Hippocampal formation (tissue), 2 donors: ENCODE measurements around the gene CRYBA2.

ENCODE experiments used
- DNase-seq, 2 donors: peaks; one replicate each; lab custom pipeline; 2025; lab: John Stamatoyannopoulos, UW

CRYBA2 gene

GRCh38 chr2:218999021-218999880 is 6.0 kb upstream of the CRYBA2 start:
- DNase-seq = no peak

- DNase-seq = no peak
These were observed 5.3 kb upstream of the CRYBA2 start for GRCh38 chr2:218998414-218999002.

GRCh38 chr2:218997731-218998130 is 4.5 kb upstream of the CRYBA2 start:
- DNase-seq = no peak

DNA sequence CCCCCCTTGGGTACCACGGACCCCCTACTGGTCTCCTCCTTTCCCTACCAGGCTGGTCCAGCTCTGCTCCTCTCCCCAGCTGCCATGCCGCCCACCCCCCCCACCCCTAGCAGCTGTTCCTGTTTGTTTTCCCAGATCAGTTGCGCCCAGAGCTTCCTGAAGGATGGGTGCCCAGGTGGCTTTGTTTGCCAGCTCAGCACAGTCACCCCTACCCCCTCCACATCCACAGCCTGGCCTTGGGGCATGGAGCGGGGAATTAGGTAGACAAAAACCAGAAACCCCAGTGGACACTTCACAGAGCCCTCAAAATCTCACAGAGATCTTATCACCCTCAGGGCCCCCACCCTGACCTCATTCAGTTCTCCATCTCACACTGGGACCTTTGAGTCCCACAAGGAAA is 3.7 kb upstream of the CRYBA2 start:
- peak in 1 of 2 donors; percentile 10 for DNase-seq

DNA sequence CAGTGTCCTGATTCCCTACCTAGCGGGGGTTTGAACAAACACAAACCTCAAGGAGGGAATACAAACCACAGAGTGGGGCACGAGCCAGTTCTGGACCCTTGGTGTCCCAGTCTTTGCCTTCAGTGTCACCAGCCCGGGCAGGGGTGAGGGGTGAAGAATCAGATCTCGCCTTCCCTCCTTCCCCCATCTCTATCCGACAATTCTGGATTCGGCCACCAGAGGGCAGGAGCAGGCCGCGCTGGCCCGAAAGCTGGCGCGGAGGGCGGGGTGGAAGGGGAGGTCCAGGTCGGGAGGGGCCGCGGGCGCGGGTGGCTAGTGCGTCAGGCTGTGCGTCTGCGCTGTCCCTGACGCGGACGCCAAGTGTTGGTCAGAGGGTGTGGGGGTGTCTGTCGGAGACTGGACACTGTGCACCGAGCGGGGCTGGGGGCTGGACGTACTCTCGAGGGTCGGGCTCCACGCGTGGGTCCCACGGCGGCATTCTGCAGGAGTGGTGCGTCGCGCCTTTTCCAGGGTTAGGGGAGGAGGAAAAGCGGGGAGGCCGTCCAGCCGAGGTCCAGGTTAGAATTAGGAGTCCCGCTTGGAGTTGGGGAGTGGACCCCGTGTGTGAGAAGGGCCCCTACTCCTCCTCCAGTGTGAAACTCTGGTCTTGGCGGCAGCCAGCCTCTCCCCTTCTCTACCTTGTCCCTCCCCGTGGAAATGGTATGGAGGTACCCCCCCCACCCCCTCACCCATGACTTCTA is 2.9 kb upstream of the CRYBA2 start:
- peak; percentile 78 to 79 for DNase-seq

- no peak for DNase-seq
These were observed 2.3 kb upstream of the CRYBA2 start for GRCh38 chr2:218995561-218995960.

GRCh38 chr2:218992703-218993344 is 398 bp downstream of the CRYBA2 start:
- DNase-seq = no peak

DNA sequence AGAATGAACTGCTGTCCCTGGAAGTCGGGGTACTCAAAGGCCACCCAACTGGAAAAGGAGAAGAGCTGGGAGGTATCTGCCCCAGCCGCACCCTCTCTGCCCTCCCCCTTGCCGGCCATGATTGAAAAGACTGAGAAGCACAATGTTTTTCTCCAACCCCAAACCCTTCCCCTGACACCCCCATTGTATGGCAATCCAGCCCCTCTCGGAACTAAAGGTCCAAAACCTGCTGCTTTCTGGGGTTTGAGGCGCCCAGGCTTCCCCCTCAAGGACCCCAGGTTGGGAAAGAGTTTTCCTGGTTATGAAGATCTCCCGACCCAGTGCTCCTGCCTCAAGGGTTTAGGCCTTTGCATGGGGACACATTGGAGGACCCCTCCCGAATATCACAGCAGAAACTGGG is 1.0 kb downstream of the CRYBA2 start:
- no peak for DNase-seq

GRCh38 chr2:218991674-218992168 is 1.5 kb downstream of the CRYBA2 start:
- no peak for DNase-seq

DNA sequence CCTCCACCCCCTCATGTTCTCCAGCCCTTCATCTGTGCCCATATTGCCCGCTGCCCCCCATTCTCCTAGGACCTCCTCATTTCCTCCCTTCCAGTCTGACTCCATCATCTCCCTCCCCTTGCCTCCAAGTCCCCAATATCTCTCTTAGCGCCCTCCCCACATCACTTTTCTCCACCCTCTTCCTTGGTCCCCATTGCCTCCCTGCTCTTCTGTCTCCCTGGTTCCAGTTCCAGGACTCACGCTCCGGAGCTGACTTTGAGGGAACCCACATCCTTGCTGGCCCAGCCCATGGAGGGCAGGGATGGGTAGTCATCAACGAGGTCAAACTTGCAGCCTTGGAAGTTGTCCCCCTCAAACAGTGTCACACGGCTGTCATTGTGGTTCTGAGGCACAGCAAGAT is 2.6 kb downstream of the CRYBA2 start:
- DNase-seq = no peak

DNA sequence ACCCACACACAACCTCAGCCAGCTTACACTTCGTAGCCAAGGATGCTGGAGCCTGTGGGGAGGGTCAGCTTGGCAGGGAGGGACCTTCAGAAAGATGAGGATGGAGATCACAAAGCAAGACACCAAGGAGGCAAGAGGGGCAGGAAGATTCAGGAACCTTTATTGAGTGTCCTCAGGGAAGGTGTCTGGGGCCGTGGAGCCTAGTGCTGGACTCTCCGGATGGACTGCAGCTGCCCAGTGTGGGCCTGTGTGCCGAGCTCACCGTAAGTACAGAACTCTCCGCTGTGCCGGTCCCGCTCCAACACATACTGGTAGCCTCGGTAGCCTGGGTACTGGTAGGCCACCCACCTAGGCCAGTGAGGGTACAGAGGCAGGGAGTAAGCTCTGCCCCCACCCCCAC is 3.2 kb downstream of the CRYBA2 start:
- no peak for DNase-seq

- DNase-seq = no peak
These were observed 4.6 kb downstream of the CRYBA2 start for GRCh38 chr2:218988650-218989049.

DNA sequence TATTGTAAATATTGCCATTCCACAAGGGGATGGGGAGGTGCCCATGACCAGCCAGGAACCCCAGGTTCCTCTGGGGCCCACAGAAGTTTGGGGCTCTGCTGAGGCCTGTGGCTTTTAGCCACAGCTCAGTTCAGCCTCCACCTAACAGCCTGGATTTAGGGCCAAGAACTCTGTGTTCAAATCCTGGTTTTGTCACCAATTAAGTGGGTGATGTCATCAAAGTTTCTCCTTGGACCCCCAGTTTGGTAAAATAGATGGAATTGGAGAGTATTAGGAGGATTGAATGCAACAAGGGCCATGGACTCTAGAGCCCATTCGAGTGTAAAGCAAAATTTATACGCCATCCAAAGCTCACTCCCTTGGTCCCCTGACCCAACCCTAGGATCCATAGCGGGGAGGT is 5.1 kb downstream of the CRYBA2 start:
- no peak for DNase-seq

GRCh38 chr2:218986148-218986761 is 7.0 kb downstream of the CRYBA2 start:
- DNase-seq = no peak

DNA sequence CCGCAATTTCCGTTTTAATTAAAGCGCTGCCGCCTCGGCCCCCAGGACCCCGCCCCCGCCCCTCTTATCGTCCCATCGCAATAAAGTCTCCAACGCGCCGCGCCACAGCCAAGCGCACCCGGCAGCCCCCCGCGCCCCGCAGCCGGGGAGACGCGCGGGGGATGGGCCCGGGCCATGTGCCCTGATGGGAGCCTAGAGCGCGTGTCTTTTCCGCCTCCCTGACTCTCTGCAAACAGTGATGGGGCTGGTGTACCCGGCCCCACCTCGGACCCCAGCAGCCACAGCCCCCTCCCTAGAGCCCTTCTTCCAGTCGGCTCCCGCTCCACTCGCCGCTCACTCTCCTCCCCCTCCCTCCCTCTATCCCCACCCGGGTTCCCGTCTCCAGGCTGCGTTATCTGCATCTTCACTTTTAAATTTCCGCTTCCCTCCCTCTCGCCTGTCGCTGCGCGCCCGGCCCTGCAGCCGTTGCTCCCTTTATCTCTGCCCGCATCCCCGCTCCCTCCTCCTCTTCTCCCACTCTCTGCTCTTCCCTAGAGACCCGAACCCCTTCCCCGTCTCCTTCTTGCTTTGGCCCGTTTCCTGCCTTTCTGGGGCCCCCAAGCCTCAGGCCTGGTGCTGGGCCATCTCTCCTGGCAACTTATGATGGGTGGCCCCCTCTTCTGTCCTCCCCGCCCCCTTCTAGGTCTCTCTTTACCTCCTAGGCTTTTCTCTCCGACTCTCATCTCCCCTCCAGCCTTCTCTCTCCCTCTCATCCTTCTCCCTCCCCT is 7.7 kb downstream of the CRYBA2 start:
- no peak for DNase-seq

- no peak for DNase-seq
These were observed 8.2 kb downstream of the CRYBA2 start, which contains the start of gene FEV for GRCh38 chr2:218985021-218985324. Gene FEV (minus strand): TSS chr2:218985184. CDS start chr2:218985075, 109 bp downstream.

DNA sequence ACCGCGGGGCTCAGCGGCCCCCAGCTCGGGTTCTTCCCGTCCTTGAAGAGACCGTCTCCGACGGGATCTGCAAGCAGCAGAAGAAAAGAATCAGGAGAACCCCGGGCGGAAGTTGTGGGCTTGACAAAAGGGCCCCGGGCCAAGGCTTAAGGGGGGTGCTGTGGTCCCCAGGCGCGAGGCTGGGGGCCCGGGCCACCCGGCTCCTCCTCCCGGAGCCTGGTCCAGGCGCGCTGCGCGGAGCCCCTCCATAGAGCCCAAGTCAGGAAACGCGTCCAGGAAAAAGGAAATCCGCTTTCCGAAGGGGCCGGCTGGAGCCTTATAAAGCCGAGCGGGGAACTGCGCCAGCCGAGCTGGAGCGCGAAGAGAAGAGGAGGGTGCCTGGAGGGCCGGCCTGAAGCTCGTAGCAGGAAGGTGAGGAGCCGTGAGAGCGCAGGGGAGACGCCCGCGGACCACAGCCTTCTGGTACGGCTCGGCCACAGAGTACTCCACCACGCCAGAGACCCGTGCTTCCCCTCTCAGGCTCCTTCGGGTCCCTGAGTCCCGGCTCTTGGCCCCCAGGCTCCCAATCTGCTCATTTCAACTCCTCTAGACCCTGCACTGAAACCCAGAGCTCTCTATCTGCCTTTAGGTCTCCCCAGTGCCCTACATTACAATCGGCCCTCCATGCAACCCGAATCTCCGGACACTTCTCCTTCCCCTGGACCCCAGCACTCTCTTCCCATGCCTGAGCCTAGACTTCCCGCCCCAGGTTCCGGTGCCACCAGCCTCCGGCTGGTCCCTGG is 8.8 kb downstream of the CRYBA2 start:
- DNase-seq = no peak

GRCh38 chr2:218983934-218984238 is 9.3 kb downstream of the CRYBA2 start:
- no peak for DNase-seq

GRCh38 chr2:218983263-218983933 is 9.8 kb downstream of the CRYBA2 start:
- no peak for DNase-seq
